ENCODE measurements around the gene C1QC.

C1QC gene

DNA sequence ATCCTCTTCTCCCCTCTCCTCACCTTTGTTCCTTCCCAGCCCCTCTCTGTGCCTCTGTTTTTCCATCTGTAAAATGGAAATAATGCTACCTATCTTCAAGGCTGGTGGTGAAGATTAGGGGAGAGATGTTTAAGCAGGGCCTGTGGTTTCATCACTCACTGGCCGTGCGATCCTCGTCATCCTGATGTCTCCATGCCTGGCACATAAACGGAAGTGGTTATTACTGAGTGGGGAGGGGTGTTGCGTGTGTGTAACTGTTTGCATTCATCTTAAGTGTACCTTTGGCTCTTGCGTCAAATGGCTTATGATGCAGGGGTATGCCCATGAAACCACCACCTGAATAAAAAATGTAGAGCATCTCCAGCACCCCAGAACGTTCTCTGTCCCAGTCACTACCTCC lies 24.2 kb upstream of the C1QC start:
- no peak for DNase-seq (ENCODE audit: low read depth in 1 of 2, low spot score in 1 of 2)

DNA sequence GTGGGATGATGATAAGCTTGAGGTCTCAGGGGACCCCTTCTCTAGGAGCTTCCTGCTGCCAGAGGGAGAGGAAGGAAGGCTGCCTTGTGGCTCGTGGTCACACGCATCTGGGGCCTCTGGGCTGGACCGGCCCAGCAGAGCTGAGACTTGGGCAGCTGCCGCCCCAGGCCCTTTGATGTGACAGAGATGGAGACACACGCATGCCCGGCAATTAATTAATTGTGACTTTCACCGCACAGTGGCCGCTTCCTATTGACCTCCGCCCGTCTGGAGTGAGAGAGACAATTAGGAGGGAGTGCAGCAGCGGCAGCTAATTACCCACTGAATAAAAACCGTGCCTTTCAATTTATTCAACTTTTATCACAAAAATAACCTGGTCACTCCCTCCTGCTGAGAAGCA lies 23.6 kb upstream of the C1QC start:
- DNase-seq (ENCODE audit: low read depth in 1 of 2, low spot score in 1 of 2) = no peak

DNA sequence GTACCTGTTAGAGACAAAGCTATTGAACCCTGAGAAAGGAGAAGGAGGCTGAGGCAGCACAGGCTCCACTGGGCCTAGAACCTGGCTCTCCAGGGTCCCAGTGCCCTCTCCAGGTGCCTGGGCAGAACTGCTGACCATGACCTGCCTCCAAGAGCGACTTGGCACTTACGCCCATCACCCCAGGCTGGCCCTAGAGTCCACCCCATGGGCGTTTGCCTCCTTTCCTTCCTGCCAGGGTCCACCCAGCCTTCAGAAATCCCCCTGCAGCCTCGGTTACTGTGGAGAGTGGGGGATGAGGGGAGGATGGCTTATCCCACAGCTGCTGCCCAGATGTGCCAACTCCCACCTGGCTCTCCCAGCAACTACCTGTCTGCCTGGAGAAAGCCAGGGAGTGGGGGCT lies 21.7 kb upstream of the C1QC start:
- DNase-seq (ENCODE audit: low read depth in 1 of 2, low spot score in 1 of 2) = no peak

- no peak for DNase-seq (ENCODE audit: low read depth in 1 of 2, low spot score in 1 of 2)
Measured at GRCh38 chr1:22625262-22625925, 18.0 kb upstream of the C1QC start.

GRCh38 chr1:22626237-22627157 lies 16.9 kb upstream of the C1QC start:
- no peak for DNase-seq (ENCODE audit: low read depth in 1 of 2, low spot score in 1 of 2)

DNA sequence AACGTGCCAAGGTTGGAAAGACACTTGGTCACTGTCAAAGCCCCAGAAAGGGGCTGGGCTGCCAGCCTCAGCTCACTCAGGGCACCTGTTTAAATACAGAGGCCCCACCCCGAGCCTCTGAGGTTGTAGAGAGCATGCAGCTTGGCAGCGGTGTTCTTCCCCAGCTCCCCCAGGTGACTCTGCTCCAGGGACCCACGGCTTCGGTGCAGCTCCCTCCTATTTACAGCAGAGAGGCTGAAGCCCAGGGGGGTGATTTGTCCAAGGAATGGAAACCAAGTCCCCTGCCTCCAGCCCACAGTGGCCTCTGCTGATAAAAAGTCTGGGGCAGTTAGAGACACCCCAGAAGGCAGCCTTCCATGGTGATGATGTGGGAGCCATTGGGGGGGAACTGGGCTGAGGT lies 16.1 kb upstream of the C1QC start:
- no peak for DNase-seq (ENCODE audit: low read depth in 1 of 2, low spot score in 1 of 2)

- no peak for DNase-seq (ENCODE audit: low read depth in 1 of 2, low spot score in 1 of 2)
Measured at GRCh38 chr1:22628698-22629444, 14.6 kb upstream of the C1QC start.

DNA sequence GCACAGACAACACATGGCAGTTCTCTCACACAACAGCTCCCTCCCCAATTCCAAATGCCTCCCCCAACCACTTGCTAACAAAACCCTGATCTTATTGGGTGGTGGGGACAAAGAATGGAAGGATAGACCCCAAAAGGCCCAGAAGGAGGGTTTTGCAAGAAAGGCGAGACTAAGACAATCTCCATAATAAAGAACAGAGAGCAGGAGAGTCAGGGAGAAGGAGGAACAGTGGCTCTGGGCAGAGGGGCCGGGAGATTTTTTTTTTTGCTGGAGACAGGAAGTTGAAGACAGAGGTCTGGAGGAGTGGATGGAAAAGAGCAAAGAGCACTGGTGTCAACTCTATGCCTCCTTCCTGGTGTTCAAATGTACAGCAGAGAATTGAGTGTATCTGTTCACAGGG lies 13.5 kb upstream of the C1QC start:
- no peak for DNase-seq (ENCODE audit: low read depth in 1 of 2, low spot score in 1 of 2)

DNA sequence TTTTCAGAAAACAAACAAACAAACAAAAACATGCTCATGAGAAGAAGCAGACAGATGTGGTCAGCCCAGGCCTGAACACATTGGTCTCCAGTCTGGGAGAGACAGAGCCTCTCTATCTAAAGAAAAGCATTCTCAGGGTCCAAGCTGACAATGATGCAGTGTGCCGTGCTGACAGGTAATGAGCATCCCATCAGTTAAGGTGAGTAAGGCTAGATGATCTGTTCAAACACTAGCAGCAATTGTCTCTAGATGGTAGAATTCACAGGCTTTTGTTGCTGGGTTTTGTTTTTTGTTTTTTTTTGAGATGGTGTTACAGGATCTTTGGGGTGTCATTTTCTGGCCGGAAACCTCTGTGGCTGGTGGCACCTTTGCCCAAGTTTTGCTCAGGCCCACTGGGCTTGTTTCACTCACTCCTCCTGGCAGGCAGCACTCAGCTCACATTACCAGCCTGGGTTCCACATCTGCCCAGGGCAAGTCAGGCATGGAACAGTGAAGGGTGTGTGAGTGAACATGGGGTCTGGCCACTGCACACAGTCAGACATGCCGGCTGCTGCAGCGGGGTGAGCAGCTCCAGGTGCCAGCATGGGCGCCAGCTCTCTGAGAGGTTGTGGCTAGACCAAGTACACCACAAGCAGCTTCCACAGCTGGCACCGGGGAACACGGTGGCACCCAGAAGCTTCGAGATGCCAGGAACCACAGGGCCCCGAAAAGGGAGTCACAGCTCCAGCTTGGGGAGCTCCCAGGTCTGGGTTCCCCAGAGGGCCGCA lies 9.6 kb upstream of the C1QC start:
- DNase-seq (ENCODE audit: low read depth in 1 of 2, low spot score in 1 of 2) = no peak

- no peak for DNase-seq (ENCODE audit: low read depth in 1 of 2, low spot score in 1 of 2)
Measured at GRCh38 chr1:22635436-22635835, 8.0 kb upstream of the C1QC start.

DNA sequence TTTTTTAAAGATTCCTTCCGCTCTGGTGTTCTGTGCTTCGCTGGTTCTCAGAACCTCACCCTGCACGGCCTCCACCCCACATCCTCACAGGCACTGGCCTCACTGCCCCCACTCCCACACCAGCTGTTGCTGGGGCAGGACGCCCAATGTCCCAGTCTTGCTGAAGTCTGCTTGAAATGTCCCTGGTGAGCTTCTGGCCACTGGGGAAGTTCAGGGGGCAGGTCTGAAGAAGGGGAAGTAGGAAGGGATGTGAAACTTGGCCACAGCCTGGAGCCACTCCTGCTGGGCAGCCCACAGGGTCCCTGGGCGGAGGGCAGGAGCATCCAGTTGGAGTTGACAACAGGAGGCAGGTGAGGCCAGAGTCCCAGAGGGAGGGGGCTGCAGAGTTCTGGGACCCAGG lies 7.1 kb upstream of the C1QC start, which contains the start of gene C1QA:
C1QA (plus strand) TSS at position 276 of the 400 bp plus-strand sequence. CDS start 989 bp downstream, outside the sequence.
- DNase-seq (ENCODE audit: low read depth in 1 of 2, low spot score in 1 of 2) = no peak

DNA sequence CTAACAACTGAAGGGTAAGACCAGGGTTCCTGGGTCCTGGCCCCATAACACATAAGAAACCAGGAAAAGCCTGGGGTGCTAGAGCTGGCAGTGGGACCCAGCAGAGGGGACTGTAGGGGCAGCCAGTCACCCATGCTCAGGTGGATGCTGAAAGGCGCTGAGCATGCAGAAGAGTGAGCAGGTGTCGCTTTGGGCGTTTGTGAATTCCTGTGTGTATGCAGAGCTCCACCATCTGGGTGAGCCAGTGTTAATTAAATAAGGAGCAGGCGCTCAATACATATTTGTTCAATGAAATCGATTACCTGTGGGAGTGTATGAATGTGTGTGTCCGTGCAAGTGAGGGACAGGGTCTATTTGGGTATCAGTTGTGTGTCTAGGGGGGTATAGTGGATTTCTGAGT lies 6.5 kb upstream of the C1QC start:
- DNase-seq (ENCODE audit: low read depth in 1 of 2, low spot score in 1 of 2) = no peak

DNA sequence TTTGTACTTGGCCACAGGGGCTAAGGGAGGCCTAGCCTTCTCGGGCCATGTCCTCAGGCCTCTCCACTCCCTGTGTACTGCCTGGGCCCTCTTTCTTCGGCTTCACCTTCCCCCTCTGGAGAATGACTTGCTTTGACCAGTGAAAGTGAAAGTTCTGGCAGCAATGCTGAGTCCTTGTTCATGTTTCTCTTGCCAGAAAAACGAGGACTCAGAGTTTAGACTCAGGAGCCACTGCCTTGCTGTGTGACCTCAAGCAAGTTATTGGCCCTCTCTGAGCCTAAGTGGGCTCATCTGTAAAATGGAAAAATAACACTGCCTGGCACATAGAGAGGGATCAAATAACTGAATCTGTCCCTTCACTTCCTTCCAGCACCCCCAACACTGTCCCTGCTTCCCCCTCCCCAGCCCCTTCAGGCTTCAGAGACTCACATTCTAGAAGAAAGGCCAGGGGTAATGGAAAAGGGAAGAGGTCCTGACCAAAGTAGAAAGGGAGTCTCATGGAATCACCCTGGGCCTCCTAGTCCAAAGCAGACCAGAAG lies 5.5 kb upstream of the C1QC start:
- no peak for DNase-seq (ENCODE audit: low read depth in 1 of 2, low spot score in 1 of 2)

- DNase-seq (ENCODE audit: low read depth in 1 of 2, low spot score in 1 of 2) = no peak
Measured at GRCh38 chr1:22638476-22639234, 4.8 kb upstream of the C1QC start.

- DNase-seq (ENCODE audit: low read depth in 1 of 2, low spot score in 1 of 2) = no peak
Measured at GRCh38 chr1:22639286-22639685, 4.1 kb upstream of the C1QC start.

DNA sequence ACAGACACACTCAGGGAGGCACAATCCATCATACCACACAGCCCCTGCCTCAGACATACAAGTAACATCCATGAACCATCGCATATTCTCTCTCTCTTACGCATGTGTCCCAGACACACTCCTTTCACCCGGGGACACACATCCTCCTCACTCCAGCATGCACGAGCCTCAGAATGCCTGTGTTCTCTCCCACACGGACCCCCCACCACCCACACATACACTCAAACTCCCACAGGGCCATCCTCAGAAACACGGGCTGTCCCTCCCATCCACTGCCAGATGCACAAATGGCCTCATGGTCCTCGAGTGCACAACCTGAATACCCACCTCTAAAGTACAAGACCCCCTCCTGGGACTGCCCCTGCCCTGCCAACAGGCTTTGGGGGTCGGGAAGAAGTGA lies 2.2 kb upstream of the C1QC start:
- no peak for DNase-seq (ENCODE audit: low read depth in 1 of 2, low spot score in 1 of 2)

DNA sequence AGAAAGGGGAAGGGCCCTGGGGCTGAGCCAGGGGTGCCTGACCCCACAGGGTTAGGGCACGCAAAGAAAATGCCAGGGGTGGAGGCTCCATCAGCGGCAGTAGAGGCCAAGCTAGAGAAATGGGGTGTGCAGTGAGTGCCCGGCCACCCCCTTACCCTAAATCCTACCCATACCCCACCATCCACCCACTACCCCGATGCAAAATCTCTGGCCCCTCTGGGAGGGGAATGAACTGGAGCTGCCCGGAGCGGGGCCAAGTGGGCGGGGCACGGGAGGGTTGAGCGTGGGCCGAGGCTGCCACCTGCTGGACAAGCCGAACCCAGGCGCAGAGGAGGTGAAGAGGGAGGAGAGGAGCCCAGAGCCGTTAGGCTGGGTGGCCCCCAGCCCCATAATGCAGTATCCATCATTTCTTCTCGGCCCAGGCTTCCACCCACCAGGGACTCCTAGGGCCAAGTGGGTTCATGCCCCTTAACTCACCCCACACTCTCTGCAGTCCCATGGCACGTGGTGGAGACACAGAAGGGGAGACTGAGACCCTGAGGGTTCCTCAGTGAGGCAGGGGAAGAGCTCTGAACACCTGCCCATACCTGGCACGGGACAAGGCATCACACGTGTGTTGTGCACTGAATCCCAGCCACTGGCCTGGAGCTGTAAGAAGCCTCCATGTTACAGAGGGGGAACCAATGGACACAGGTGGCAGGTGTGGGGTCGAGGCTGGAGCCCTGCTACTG lies 1.4 kb upstream of the C1QC start:
- DNase-seq (ENCODE audit: low read depth in 1 of 2, low spot score in 1 of 2) = peak; percentile 49 to 56

- DNase-seq (ENCODE audit: low read depth in 1 of 2, low spot score in 1 of 2) = no peak
Measured at GRCh38 chr1:22643928-22644327, 495 bp downstream of the C1QC start.

GRCh38 chr1:22645931-22646330 lies 2.5 kb downstream of the C1QC start:
- no peak for DNase-seq (ENCODE audit: low read depth in 1 of 2, low spot score in 1 of 2)

Data from activated CD4-positive, alpha-beta T cell treated with anti-CD3 and anti-CD28 coated beads, Interleukin-2, amount 50 U/mL, for 24 hours (primary cell).